Progenitor cell of endocrine pancreas (in vitro differentiated cells): Measurements from ENCODE around the gene CRYBA2. TPM values are rescaled to one million over a fixed set of nuclear protein-coding genes. Genes with fewer than 3 reads are reported as not detected.

Experiments
- DNase-seq: peaks from one replicate; pipeline ENCODE4 v3.0.0; 2021; ENCODE audit warnings: low spot score; ENCODE audit not compliant: unreplicated experiment
- H3K27ac Mint-ChIP-seq: 2 replicates; pipeline ENCODE4 v1.8.0; 2021; ENCODE audit warnings: mild to moderate bottlenecking, moderate library complexity, mixed read lengths
- H3K27me3 Mint-ChIP-seq: 2 replicates; pipeline ENCODE4 v1.8.0; 2021; ENCODE audit warnings: mixed read lengths
- H3K36me3 Mint-ChIP-seq: 2 replicates; pipeline ENCODE4 v1.8.0; 2022; ENCODE audit warnings: mixed read lengths; ENCODE audit not compliant: insufficient read depth
- H3K4me1 Mint-ChIP-seq: 2 replicates; pipeline ENCODE4 v1.8.0; 2021; ENCODE audit warnings: low read depth, mixed read lengths
- H3K4me3 Mint-ChIP-seq: 2 replicates; pipeline ENCODE4 v1.8.0; 2021; ENCODE audit warnings: low read depth, mild to moderate bottlenecking, moderate library complexity, mixed read lengths
- H3K9me3 Mint-ChIP-seq: 2 replicates; pipeline ENCODE4 v1.8.0; 2021; ENCODE audit warnings: low read depth, mixed read lengths
- CTCF ChIP-seq: fragments of 200-600 bp; sonication (generic); IDR thresholded peaks from one replicate; pipeline ENCODE4 v1.5.0; 2021; ENCODE audit warnings: antibody characterized with exemption, mild to moderate bottlenecking; ENCODE audit not compliant: unreplicated experiment
- total RNA-seq: library from RNA; stranded (reverse); gene quantifications from 2 replicates; pipeline ENCODE4 v1.2.1, GENCODE V29; 2021

CRYBA2 gene
- total RNA-seq, 1 donor from 2014 or later = 30.1 TPM

- Mint-ChIP-seq H3K36me3 (no peaks in the 10 kb centered on the region), H3K4me1 (peaks cover 20% of the 10 kb centered on the region), H3K4me3 (peak overlapping the region; percentile 68), H3K27me3 (peaks cover 66% of the 10 kb centered on the region), H3K27ac (peak overlapping the region; percentile 52), H3K9me3 (no peaks in the 10 kb centered on the region)
- no peak for TF ChIP-seq CTCF
- no peak for DNase-seq
Measured at GRCh38 chr2:218960309-218961165, 32.7 kb downstream of the CRYBA2 start.

- H3K9me3 Mint-ChIP-seq = no peaks in the 10 kb centered on the region
- peaks cover 20% of the 10 kb centered on the region for H3K4me1 Mint-ChIP-seq
- DNase-seq = no peak
- H3K27ac Mint-ChIP-seq = no peak overlapping the region
- no peaks in the 10 kb centered on the region for H3K36me3 Mint-ChIP-seq
- peak; percentile 3 for TF ChIP-seq CTCF
- H3K4me3 Mint-ChIP-seq = no peak overlapping the region
- peaks cover 73% of the 10 kb centered on the region for H3K27me3 Mint-ChIP-seq
Measured at GRCh38 chr2:218959761-218960308, 33.4 kb downstream of the CRYBA2 start.

- DNase-seq = peak; percentile 87
- no peak for TF ChIP-seq CTCF
- Mint-ChIP-seq H3K4me1 (peaks cover 18% of the 10 kb centered on the region), H3K27me3 (peaks cover 78% of the 10 kb centered on the region), H3K36me3 (no peaks in the 10 kb centered on the region), H3K9me3 (no peaks in the 10 kb centered on the region), H3K27ac (peak within 1 kb of the TSS; percentile 52), H3K4me3 (peak within 1 kb of the TSS; percentile 75)
Measured at GRCh38 chr2:218959141-218959731, 34.0 kb downstream of the CRYBA2 start, which contains the start of gene CDK5R2. CDK5R2 (plus strand) TSS chr2:218959666; CDS start chr2:218959821, 155 bp downstream.

GRCh38 chr2:218958276-218958675, 34.9 kb downstream of the CRYBA2 start:
- H3K4me1 Mint-ChIP-seq = peaks cover 9% of the 10 kb centered on the region

More at GRCh38 chr2:218958276-218958675, 34.9 kb downstream of the CRYBA2 start:
- H3K9me3 Mint-ChIP-seq = no peaks in the 10 kb centered on the region
- TF ChIP-seq CTCF = no peak
- peaks cover 76% of the 10 kb centered on the region for H3K27me3 Mint-ChIP-seq
- H3K4me3 Mint-ChIP-seq = peak overlapping the region; percentile 33
- H3K27ac Mint-ChIP-seq = no peak overlapping the region
- DNase-seq = no peak
- H3K36me3 Mint-ChIP-seq = no peaks in the 10 kb centered on the region
